PC-9 (cell line): ENCODE results near the gene HES1. TPM values are rescaled to one million over a fixed set of nuclear protein-coding genes. Genes with fewer than 3 reads are reported as not detected.

Experiments
- BruUV-seq: library from RNA; stranded (reverse); fragments of 400-500 nt; replicated peaks from 2 replicates; lab custom pipeline; 2021; lab: Mats Ljungman, UMichigan
- CTCF ChIA-PET: fragments of 300-600 bp; sonication (Branson Sonifier 250); formaldehyde crosslinking; loops from one replicate; lab custom pipeline; 2022; ENCODE audit warnings: antibody characterized with exemption; lab: Charles Lee
- POLR2A ChIA-PET: fragments of 300-600 bp; sonication (Branson Sonifier 250); formaldehyde crosslinking; loops from one replicate; lab custom pipeline; 2022; ENCODE audit warnings: antibody characterized with exemption; ENCODE audit not compliant: unreplicated experiment; lab: Charles Lee
- DNase-seq, 2 experiments: peaks; one replicate each; pipeline versions ENCODE4 v3.0.0 to v3.0.0-alpha.2; 2015 to 2022; ENCODE audit warnings: mixed read lengths in 1 of 2
- H2AFZ ChIP-seq: fragments of 200-600 bp; sonication (generic); 2 replicates; pipeline ENCODE4 v1.8.1; 2017; ENCODE audit warnings: antibody characterized with exemption
- H3F3A ChIP-seq: fragments of 200-600 bp; sonication (generic); 2 replicates; pipeline ENCODE4 v1.8.1; 2017; ENCODE audit warnings: antibody characterized with exemption, mild to moderate bottlenecking, low read depth; ENCODE audit not compliant: insufficient read depth
- H3K27ac ChIP-seq: fragments of 200-600 bp; sonication (generic); 2 replicates; pipeline ENCODE4 v1.6.1; 2016; ENCODE audit warnings: mixed run types
- H3K27me3 ChIP-seq: fragments of 200-600 bp; sonication (generic); 2 replicates; pipeline ENCODE4 v1.6.1; 2016; ENCODE audit warnings: low read depth, mixed run types; ENCODE audit not compliant: insufficient read depth
- H3K36me3 ChIP-seq: fragments of 200-600 bp; sonication (generic); 2 replicates; pipeline ENCODE4 v1.6.1; 2016; ENCODE audit warnings: low read depth, mixed run types
- H3K4me1 ChIP-seq: fragments of 200-600 bp; sonication (generic); replicated peaks from 2 replicates; pipeline ENCODE4 v1.6.1; 2016; ENCODE audit warnings: mixed run types; ENCODE audit not compliant: insufficient read depth
- H3K4me2 ChIP-seq: fragments of 200-600 bp; sonication (generic); 2 replicates; pipeline ENCODE4 v1.6.1; 2017; ENCODE audit warnings: mixed run types
- H3K4me3 ChIP-seq: fragments of 200-600 bp; sonication (generic); 2 replicates; pipeline ENCODE4 v1.6.1; 2016; ENCODE audit warnings: mixed run types
- H3K79me2 ChIP-seq: fragments of 200-600 bp; sonication (generic); 2 replicates; pipeline ENCODE4 v1.6.1; 2017; ENCODE audit warnings: low read depth, mixed run types
- H3K9me2 ChIP-seq: fragments of 200-600 bp; sonication (generic); 2 replicates; pipeline ENCODE4 v1.8.1; 2017; ENCODE audit warnings: mild to moderate bottlenecking; ENCODE audit not compliant: insufficient read depth
- H3K9me3 ChIP-seq: fragments of 200-600 bp; sonication (generic); 2 replicates; pipeline ENCODE4 v1.8.1; 2016; ENCODE audit warnings: low read depth; ENCODE audit not compliant: insufficient read depth
- H4K20me1 ChIP-seq: fragments of 200-600 bp; sonication (generic); 2 replicates; pipeline ENCODE4 v1.8.1; 2017; ENCODE audit not compliant: insufficient read depth
- CTCF ChIP-seq: fragments of 200-600 bp; sonication (generic); conservative IDR thresholded peaks from 2 replicates; pipeline ENCODE4 v1.6.1; 2017; ENCODE audit warnings: mixed run types, antibody characterized with exemption, mild to moderate bottlenecking, moderate library complexity
- EZH2 ChIP-seq: fragments of 200-600 bp; sonication (generic); IDR thresholded peaks from 2 replicates; pipeline ENCODE4 v1.8.0; 2017; ENCODE audit warnings: antibody characterized with exemption, low read depth
- intact Hi-C: fragments of 100-400 bp; cut with micrococcal nuclease; formaldehyde crosslinking; loops from one replicate; pipeline ENCODE4 v1.10.0; 2022; ENCODE audit not compliant: unreplicated experiment
- total RNA-seq: library from RNA; stranded (reverse); gene quantifications from 2 replicates; pipeline ENCODE4 v1.2.3, GENCODE V29; 2021

HES1 gene
- total RNA-seq, 1 experiment from 2014 or later: 66.5 TPM

GRCh38 chr3:194118920-194119319 is 17.0 kb upstream of the HES1 start:
- no peak overlapping the region for H3K4me3 ChIP-seq
- intact Hi-C loops: no loop called here
- H3K4me1 ChIP-seq: peaks cover 28% of the 10 kb centered on the region
- H2AFZ ChIP-seq: no peak overlapping the region
- no peaks in the 10 kb centered on the region for H3K36me3 ChIP-seq
- POLR2A ChIA-PET: no interaction called here
- no TSS peak for BruUV-seq
- DNase-seq: no peak
- CTCF ChIA-PET: no interaction called here
- H3K4me2 ChIP-seq: no peak overlapping the region
- no peak overlapping the region for H3K27ac ChIP-seq
- peaks cover 6% of the 10 kb centered on the region; the same call in 1 of the 2 replicates for H3F3A ChIP-seq
- H3K79me2 ChIP-seq: no peaks in the 10 kb centered on the region
- TF ChIP-seq CTCF (no peak), EZH2 (no peak)
- no peaks in the 10 kb centered on the region for H3K27me3 ChIP-seq
- no peaks in the 10 kb centered on the region for H3K9me2 ChIP-seq
- no peaks in the 10 kb centered on the region for H3K9me3 ChIP-seq
- H4K20me1 ChIP-seq: no peaks in the 10 kb centered on the region

DNA sequence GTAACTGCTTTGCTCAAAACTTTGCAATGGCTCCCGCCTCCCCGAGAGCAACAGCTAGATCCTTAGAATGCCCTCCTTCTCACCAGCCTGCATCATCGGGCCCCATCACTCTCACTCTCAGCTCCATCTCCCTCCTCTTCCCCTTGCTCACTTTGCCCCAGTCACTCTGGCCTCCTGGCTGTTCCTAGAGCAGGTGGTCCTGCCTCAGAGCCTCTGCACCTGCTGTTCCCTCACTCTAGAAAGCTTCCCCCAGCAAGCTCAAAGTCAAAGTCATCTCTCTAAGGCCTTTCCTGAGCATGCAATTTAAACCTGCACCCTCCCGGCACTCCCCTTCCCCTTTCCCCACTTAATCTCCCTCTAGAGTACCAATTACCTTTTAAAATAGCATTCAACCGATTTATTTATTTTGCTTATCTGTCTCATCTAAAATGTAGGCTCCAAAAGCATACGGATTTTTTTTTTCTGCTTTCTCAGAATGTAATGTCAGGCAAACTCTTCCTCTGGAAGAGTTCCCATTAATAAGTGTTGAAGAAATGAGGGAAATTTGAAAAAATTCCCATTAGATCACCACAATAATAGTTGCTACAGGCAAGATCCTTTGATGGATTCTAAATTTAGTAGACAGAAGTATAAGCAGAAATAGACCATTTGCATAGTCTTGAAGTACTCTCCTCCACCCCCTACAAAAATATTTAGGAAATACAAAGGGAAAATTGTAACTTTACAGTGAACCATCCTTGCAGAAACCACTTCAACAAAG is 15.9 kb upstream of the HES1 start:
- H3K4me1 ChIP-seq: peaks cover 28% of the 10 kb centered on the region
- intact Hi-C loops: no loop called here
- no peak for DNase-seq
- H3K36me3 ChIP-seq: no peaks in the 10 kb centered on the region
- H3K4me2 ChIP-seq: no peak overlapping the region
- peaks cover 12% of the 10 kb centered on the region; the same call in 1 of the 2 replicates for H3F3A ChIP-seq
- ChIA-PET POLR2A (interaction anchor here (0.5 kb wide), 1 partner anchor 11 kb away, joined by 4 read pairs; no protein-coding TSS in a partner anchor), CTCF (no interaction called here)
- H2AFZ ChIP-seq: no peak overlapping the region
- H3K9me2 ChIP-seq: no peaks in the 10 kb centered on the region
- no peak overlapping the region for H3K4me3 ChIP-seq
- no peaks in the 10 kb centered on the region for H3K79me2 ChIP-seq
- TF ChIP-seq CTCF (no peak), EZH2 (no peak)
- no peaks in the 10 kb centered on the region for H3K9me3 ChIP-seq
- no peaks in the 10 kb centered on the region for H4K20me1 ChIP-seq
- no peak overlapping the region for H3K27ac ChIP-seq
- BruUV-seq: no TSS peak
- no peaks in the 10 kb centered on the region for H3K27me3 ChIP-seq

- Histone ChIP-seq H2AFZ (no peak overlapping the region), H3K27ac (no peak overlapping the region), H3K9me3 (no peaks in the 10 kb centered on the region), H3K79me2 (no peaks in the 10 kb centered on the region), H3K9me2 (no peaks in the 10 kb centered on the region), H3F3A (peaks cover 12% of the 10 kb centered on the region; the same call in 1 of the 2 replicates), H3K4me3 (no peak overlapping the region), H3K4me1 (peaks cover 28% of the 10 kb centered on the region), H3K27me3 (no peaks in the 10 kb centered on the region), H4K20me1 (no peaks in the 10 kb centered on the region), H3K4me2 (peak overlapping the region; percentile 40), H3K36me3 (no peaks in the 10 kb centered on the region)
- TF ChIP-seq EZH2: no peak
- TF ChIP-seq CTCF: no peak
- CTCF ChIA-PET: interaction anchor here (0.7 kb wide), 1 partner anchor 50 kb away, joined by 13 read pairs; no protein-coding TSS in a partner anchor
- intact Hi-C loops: no loop called here
- POLR2A ChIA-PET: no interaction called here
- no TSS peak for BruUV-seq
- no peak for DNase-seq
Measured at GRCh38 chr3:194120789-194121770, 14.9 kb upstream of the HES1 start.
